Muscle layer of colon (tissue), 2 donors: ENCODE data around the gene LYPD6B.

ENCODE experiments used
- H3K27ac ChIP-seq: one replicate; pipeline ENCODE4 v1.7.0; 2013; ENCODE audit warnings: low read depth, mild to moderate bottlenecking, low read length, moderate library complexity
- H3K27me3 ChIP-seq, 2 donors: one replicate each; pipeline ENCODE4 v1.7.0; 2013; ENCODE audit warnings: low read length in 2 of 2, mild to moderate bottlenecking in 2 of 2; ENCODE audit not compliant: insufficient read depth in 2 of 2, control insufficient read depth in 1 of 2
- H3K36me3 ChIP-seq: one replicate; pipeline ENCODE4 v1.7.0; 2013; ENCODE audit warnings: mild to moderate bottlenecking, low read length; ENCODE audit not compliant: insufficient read depth
- H3K4me1 ChIP-seq: one replicate; pipeline ENCODE4 v1.7.0; 2013; ENCODE audit warnings: mild to moderate bottlenecking, low read length; ENCODE audit not compliant: insufficient read depth
- H3K4me3 ChIP-seq, 2 donors: one replicate each; pipeline ENCODE4 v1.7.0; 2013; ENCODE audit warnings: low read length in 2 of 2, low read depth in 1 of 2, mild to moderate bottlenecking in 1 of 2, moderate library complexity in 1 of 2
- H3K9ac ChIP-seq: one replicate; pipeline ENCODE4 v1.7.0; 2013; ENCODE audit warnings: low read length
- H3K9me3 ChIP-seq: one replicate; pipeline ENCODE4 v1.7.0; 2013; ENCODE audit warnings: mild to moderate bottlenecking, low read length
- donor health status: abdominal sarcoma.
- donor health status: Adenocarcinoma of cecum.

The LYPD6B gene

DNA sequence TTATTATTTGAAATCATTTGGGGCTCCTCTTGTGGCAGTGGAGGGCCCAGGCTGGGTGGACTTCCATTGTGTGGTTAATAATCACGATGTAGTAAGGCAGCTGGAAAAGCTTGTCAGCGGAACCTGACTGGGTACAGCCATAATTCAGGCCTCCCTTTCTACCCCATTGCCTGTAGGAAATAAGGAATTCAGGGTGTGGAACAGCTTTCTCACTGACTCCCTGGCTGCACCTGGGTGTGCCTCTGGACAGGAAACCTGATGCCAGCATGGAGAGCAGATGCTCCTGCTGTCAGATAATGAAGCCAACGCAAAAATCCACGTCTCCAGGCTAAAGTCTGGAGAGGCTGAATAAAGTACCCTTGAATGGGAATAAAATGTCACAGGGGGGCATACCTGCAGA lies 44.2 kb downstream of the LYPD6B start:
- Histone ChIP-seq H3K4me1 (no peaks in the 10 kb centered on the region), H3K27me3 (no peaks in the 10 kb centered on the region), H3K27ac (no peak overlapping the region), H3K4me3 (no peak overlapping the region), H3K9ac (no peak overlapping the region), H3K9me3 (no peaks in the 10 kb centered on the region), H3K36me3 (no peaks in the 10 kb centered on the region)

DNA sequence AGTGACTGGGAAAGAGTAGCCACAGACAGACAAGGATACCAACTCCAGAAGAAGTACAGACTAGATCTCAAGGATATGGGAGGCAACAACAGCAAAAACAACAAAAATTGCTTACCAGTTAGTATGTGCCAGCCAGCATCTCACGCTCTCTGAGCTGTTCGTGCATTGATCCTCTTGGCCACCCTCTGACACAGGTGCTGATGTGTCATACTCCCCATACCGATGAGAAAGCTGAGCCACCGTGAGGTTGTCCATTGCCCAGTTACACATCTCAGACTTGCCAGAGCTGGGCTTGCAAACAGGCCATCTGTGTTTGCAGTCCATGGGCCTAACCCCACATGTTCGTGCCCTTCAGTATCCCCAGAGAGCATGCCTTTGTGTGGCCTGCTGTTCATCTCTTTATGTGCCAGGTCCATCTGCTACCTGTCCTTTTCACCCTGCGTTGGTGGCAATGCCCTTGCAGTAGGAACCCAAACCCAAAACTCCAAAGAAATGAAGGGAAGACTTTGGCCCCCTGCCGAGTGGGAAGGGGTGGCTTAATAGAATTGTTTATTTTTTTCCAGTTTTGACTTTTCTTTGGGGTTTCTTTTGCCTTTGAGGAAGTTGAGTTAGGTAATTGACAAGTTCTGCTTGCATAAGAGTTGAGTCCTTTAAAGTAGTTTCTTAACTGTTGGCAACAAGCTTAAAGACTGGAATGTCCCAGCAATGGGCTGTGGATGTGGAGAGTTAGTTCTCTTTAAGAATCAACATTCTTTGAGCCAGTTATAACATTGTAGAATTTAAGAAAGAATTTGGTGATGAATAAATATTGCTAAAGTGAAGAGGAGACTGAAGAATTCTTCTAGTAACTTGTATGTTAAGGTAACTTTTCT lies 46.7 kb downstream of the LYPD6B start:
- no peaks in the 10 kb centered on the region for H3K9me3 ChIP-seq
- H3K4me1 ChIP-seq = no peaks in the 10 kb centered on the region
- H3K27ac ChIP-seq = no peak overlapping the region
- H3K36me3 ChIP-seq = no peaks in the 10 kb centered on the region
- H3K9ac ChIP-seq = no peak overlapping the region
- H3K4me3 ChIP-seq = no peak overlapping the region
- H3K27me3 ChIP-seq = no peaks in the 10 kb centered on the region

DNA sequence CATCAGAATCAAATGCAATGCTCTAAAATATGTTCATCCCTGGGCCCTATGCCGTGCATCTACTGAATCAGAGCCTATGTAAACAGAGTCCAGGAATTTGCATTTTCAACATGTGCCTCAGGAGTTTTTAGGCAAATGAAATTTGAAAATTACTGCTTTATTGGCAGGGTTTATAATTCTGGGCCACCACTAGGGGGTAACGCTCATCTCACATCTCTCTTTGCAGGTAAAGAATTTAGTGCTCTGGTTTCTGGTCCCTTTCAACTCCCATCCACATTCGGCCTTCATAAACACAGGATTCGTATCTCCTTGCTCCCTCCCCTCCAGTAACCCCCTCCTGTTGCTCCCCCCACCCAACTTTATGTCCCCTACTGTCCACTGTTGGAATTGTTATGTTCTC lies 49.3 kb downstream of the LYPD6B start:
- H3K9ac ChIP-seq = no peak overlapping the region
- H3K27me3 ChIP-seq = no peaks in the 10 kb centered on the region
- H3K4me3 ChIP-seq = no peak overlapping the region
- no peaks in the 10 kb centered on the region for H3K36me3 ChIP-seq
- no peak overlapping the region for H3K27ac ChIP-seq
- H3K9me3 ChIP-seq = no peaks in the 10 kb centered on the region
- H3K4me1 ChIP-seq = no peaks in the 10 kb centered on the region

DNA sequence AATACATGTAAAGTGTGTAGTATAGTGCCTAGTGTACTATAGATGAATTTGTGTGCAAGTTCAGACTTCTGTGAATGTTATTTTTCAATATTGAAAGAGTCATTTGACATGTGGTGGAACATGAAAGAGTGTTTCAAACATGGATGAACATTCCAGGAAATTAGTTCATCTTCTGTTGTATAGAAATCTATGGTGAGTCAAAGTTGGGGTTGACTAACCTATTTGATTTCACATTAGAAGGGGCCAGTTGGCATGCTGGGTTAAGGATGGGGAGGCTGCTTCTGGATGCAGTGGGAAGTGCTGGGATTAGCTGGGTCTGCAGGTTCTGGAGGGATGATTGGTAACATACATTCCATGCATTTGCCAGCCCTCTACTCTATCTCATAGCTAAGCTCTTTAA lies 50.6 kb downstream of the LYPD6B start:
- no peak overlapping the region for H3K9ac ChIP-seq
- no peak overlapping the region for H3K4me3 ChIP-seq
- no peaks in the 10 kb centered on the region for H3K27me3 ChIP-seq
- H3K36me3 ChIP-seq = no peaks in the 10 kb centered on the region
- no peaks in the 10 kb centered on the region for H3K9me3 ChIP-seq
- no peaks in the 10 kb centered on the region for H3K4me1 ChIP-seq
- H3K27ac ChIP-seq = no peak overlapping the region

DNA sequence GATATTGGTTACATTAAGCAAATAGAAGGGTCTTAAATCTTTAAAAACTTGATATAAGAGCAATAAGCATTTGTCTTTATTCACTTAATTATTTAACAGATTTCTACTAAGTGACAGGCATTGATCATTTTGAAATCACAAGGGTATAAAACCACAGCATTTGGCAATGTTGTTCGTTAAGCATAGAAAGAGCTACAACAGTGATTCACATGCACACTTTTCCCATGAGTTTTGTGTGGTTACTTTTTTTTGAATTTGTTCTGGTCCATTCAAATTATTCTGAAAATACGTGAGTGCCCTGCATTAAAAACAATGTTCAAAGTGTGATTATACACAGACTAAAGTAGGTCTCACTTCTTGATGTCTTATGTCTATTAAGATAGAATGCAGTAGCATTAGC lies 52.2 kb downstream of the LYPD6B start:
- H3K4me1 ChIP-seq = no peaks in the 10 kb centered on the region
- no peak overlapping the region for H3K9ac ChIP-seq
- H3K4me3 ChIP-seq = no peak overlapping the region
- H3K27ac ChIP-seq = no peak overlapping the region
- no peaks in the 10 kb centered on the region for H3K9me3 ChIP-seq
- H3K36me3 ChIP-seq = no peaks in the 10 kb centered on the region
- no peaks in the 10 kb centered on the region for H3K27me3 ChIP-seq

DNA sequence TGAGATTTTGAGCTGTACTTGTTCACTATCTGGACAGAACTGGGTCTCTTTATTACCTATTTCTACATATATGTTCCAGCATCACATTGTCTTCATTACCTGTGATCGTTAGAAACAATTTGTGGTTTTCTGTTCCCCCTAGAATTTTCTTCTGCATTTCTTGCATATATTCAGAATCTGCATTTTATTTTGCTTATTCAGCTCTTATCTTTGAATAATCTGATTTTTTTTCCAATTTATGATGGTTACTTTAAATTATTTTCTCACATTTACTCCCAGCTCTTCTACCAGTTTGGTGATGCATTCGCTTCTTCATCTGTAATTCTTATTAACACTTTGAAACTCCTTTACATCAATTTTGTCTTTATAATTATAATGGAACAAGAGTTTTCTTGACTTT lies 55.1 kb downstream of the LYPD6B start:
- no peak overlapping the region for H3K9ac ChIP-seq
- H3K9me3 ChIP-seq = no peaks in the 10 kb centered on the region
- H3K36me3 ChIP-seq = no peaks in the 10 kb centered on the region
- no peaks in the 10 kb centered on the region for H3K4me1 ChIP-seq
- H3K27ac ChIP-seq = no peak overlapping the region
- no peak overlapping the region for H3K4me3 ChIP-seq
- no peaks in the 10 kb centered on the region for H3K27me3 ChIP-seq

DNA sequence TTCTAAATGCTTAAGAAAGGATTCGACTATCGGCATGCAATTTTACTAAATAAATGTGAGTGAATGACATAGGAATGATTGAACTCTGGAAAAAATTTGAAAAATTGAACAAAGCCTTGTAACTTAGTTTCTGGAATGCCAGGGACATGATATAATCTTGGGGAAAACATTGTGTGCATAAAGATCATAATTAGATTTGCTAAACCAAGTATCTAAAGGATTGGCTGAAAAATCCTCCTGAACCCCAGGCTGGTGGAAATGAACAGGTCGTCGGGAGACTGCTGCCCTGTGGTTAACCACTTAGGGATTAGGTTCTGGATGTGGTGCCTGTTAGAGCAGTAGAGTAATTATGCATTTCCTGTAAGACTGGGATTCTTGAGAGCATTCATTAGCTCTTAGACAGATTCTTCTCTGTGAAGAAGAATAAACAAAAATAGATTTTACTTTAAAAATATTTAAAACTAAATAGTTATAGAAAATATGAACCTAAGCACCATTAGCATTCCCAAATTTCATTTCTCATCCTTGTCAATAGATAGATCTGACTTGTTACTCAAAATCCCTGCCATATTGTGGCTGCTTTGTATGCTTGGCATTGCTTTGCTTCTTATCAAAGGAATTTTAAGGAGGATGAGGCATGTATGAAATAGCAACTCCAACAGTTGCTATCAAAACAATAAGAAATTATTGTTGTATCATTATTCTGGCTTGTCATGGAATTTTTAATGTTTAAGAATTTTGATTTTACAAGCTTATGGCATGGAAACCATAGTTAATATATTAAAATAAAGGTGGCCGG lies 55.9 kb downstream of the LYPD6B start:
- no peaks in the 10 kb centered on the region for H3K4me1 ChIP-seq
- no peak overlapping the region for H3K4me3 ChIP-seq
- H3K27me3 ChIP-seq = no peaks in the 10 kb centered on the region
- no peak overlapping the region for H3K27ac ChIP-seq
- no peak overlapping the region for H3K9ac ChIP-seq
- no peaks in the 10 kb centered on the region for H3K9me3 ChIP-seq
- no peaks in the 10 kb centered on the region for H3K36me3 ChIP-seq

DNA sequence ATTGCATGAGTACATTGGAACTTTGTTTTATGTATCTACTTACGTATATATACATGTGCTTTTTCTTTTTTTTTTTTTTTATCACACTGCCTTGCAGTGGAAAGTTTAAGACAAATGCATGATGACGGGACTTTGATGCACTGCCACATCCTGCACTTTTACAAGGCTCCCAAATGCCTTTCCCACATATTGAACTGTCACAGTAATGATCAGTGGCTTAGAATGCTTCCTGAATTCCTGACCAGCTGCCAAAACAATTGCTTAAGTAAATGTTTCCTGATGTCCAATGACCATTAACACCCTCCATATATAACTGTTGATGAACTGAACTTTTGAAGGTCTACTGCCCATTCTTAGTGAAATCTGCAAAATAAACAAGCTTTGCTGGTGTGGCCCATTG lies 60.2 kb downstream of the LYPD6B start:
- no peaks in the 10 kb centered on the region for H3K4me1 ChIP-seq

DNA sequence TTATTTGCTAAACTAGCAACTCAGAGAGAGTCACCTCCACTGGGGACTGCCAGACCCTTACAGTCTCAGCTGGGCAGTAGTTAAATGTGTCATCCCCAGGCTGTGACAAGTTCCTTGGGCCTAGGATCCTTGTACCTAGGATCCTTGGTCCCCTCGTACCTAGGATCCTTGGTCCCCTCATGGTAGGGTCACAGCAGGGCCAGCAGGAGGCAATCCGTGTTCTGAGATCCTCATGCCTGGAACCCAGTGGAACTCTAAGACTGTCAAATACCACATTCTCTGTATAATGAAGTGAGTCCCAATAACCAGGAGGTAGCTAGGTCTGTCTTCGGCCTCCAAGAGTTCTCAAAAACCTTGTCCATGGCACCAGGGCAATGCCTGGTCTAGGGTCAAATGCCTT lies 60.8 kb downstream of the LYPD6B start:
- Histone ChIP-seq H3K9me3 (no peaks in the 10 kb centered on the region), H3K36me3 (no peaks in the 10 kb centered on the region), H3K27ac (no peak overlapping the region), H3K27me3 (no peaks in the 10 kb centered on the region), H3K4me3 (no peak overlapping the region), H3K4me1 (no peaks in the 10 kb centered on the region), H3K9ac (no peak overlapping the region)

More for the DNA sequence above, 60.2 kb downstream of the LYPD6B start:
- no peak overlapping the region for H3K4me3 ChIP-seq
- no peaks in the 10 kb centered on the region for H3K9me3 ChIP-seq
- no peak overlapping the region for H3K9ac ChIP-seq
- H3K27me3 ChIP-seq = no peaks in the 10 kb centered on the region
- no peaks in the 10 kb centered on the region for H3K36me3 ChIP-seq
- H3K27ac ChIP-seq = no peak overlapping the region

DNA sequence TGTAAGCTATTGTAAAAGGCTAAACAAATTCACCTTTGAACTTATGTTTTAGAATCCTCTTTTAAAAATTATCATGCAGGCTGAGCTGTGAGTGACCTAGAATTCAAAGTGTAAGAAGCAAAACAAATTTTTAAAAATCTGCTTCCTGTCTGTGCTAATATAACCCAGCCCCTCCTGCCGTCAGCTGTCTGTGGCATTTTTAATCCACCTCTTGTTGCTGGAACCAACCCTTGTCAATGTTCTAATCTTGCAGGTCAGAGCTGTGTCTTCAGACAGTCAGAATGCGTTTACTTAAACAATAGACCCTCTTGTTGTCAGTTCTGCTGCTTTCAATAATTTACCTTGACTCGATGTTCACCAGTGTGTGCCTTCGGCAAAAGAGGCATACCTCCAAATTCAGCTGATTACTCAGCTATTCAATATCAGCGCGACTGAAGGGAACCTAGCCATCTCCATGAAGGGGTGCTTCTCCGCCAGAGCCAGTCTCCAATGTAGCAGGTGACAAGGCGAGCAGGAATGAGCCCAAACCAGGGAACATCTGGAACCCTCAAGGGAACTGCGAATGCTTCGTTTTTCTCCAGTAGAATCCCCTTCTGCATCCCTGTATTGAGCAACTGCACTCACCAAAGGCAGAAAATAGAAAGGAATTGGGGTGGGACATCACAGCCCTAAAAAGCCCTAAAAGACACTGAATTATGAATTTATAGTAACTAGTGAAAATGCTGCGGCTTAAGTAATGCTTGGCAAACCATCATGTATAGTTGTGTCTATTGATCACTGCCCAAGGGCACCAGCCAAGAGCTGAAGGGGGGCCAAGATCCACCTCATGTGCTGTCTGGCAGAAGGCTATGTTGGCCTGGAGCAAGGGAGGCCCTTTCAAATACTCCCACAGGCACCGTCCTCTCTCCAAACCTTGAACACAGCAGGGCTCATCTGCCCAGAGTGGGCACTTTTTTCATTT lies 62.5 kb downstream of the LYPD6B start:
- Histone ChIP-seq H3K36me3 (no peaks in the 10 kb centered on the region), H3K4me3 (no peak overlapping the region), H3K27me3 (no peaks in the 10 kb centered on the region), H3K27ac (no peak overlapping the region), H3K9ac (no peak overlapping the region), H3K4me1 (no peaks in the 10 kb centered on the region), H3K9me3 (no peaks in the 10 kb centered on the region)

DNA sequence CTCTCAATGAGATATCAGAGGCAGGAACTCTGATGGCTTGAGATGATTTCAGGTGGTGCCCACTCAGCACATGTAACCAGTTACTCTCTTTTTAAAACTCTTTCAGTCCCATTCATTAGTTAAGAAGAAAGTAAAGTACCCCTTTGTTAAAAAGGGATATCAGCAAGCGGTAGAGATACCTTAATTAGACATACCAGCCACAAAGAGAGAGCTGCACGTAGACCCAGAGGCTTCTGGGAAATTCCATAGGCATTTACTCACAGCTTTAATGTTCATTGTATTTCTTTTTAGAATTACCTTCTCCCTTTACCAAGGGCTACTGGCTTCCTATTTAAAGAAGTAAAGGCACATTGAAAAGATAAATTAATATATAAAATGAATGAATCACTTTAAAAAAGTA lies 63.3 kb downstream of the LYPD6B start:
- no peaks in the 10 kb centered on the region for H3K4me1 ChIP-seq
- no peak overlapping the region for H3K9ac ChIP-seq

More for the DNA sequence above, 63.3 kb downstream of the LYPD6B start:
- Histone ChIP-seq H3K9me3 (no peaks in the 10 kb centered on the region), H3K27me3 (no peaks in the 10 kb centered on the region), H3K4me3 (no peak overlapping the region), H3K36me3 (no peaks in the 10 kb centered on the region), H3K27ac (no peak overlapping the region)
